NCI-H2107 treated with DMSO at 0.1 percent for 48 hours (cell line): Measurements from ENCODE around the gene POPDC3.
"Not testable (repeated sequence)": the region's sequence is repeated elsewhere in the genome, so short reads cannot be mapped to it uniquely, and the experiment has no call there.

Experiments
- DNase-seq: peaks from one replicate; lab custom pipeline; 2025; ENCODE audit not compliant: unreplicated experiment; lab: John Stamatoyannopoulos, UW

Gene POPDC3

GRCh38 chr6:105196076-105196475 lies 16.3 kb upstream of the POPDC3 start:
- no peak for DNase-seq

DNA sequence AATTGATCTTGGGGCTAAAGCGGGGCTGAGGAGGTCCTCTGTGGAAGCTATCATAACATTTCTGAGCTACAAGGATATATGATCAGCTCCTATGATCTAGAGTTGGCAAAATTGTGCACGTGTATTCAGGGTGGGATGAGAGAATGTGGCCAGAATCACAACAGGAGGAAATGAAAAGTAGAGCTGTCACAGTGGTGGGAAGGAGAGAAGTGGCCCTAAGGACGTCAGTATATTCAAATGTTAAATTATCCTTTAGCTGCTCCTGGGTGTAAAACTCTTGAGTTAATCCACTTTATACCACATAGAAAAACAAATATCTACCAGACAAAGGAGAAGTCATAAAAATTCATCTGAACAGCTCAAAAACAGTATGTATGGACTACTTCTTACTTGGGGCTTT lies 14.8 kb upstream of the POPDC3 start:
- no peak for DNase-seq

DNA sequence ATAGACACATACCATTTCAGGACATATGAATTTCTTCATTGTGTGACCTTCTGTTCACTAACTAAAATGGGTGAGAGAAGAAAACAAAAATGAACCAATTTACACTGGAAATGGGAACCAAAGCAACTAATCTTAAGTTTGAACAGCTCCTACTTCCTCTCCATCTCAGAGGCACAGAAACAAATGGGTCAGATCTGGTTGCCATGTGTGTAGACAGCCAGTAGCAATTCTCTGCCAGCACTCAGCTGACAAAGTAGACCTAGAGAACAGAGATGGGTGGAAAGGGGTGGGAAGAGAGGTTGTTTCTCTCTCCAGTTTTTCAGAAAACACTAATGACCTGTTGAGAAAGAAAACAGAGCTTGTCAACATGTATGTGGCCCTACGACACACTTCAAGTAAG lies 14.3 kb upstream of the POPDC3 start:
- DNase-seq: no peak

DNA sequence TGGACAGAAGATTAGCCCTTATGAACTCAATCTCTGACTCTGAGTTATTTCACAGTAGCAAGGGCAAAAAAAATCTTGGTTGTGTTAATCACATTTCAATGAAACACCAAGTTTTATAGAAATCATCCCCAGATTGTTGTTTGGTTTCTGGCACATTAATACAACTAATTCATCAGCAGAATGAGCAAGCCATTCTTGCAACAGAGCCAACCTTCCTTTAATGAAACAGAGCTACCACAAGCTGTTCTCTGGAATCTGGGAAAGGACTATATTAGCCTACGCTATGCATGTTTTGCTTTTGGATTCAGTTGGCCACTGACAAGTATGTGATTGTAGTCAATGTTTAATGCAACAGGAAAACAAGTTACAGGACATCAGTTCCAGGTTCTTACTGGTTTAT lies 13.8 kb upstream of the POPDC3 start:
- DNase-seq: no peak

DNA sequence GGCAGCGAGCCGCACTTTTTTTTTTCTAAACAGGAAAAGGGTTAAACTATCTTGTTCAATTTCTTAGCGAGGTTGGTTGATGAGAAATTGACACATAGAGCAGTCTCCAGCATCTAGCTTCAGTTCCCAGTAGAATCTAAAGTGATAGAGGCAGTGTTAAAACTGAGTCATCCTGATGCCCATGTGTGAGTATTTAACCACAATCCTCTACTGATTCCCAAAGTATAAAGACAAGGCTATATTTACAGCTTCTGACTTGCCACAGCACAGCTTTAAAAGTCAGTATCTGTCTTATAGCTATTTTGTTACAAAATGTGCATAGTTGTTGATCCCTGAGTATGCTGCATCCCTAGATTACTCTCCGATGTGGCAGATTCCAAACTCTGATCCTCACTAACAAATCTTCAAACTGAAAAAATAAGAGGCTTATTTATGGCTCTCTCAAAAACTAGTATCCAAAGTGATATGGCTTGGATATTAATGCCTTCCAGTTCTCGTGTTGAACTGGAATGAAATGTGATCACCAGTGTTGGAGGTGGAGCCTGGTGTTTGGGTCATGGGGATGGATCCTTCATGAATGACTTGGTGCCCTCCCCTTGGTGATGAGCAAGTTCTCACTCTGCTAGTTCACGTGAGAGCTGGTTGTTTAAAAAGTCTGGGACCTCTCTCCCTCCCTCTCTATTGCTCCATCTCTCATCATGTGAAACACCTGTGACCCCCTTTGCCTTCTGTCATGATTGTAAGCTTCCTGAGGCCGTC lies 13.1 kb upstream of the POPDC3 start:
- no peak for DNase-seq

DNA sequence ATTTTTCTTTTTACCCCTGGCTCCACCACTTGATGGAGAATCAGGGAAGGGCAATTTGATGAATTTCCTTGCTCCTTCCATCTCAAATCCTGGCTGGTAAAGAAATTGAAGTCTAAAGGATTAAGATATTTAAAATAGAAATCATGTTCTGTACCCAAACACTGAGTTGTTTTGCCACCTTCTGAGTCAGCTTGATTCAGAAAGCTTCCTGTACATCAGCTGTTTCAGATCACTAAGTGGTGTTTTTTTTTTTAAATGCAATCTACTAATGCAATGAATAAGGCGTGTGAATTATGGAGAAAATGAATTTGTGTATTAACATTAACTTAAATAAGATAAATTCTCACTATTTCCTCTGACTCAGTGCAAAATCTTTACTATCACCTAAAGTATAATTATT lies 11.5 kb upstream of the POPDC3 start:
- no peak for DNase-seq

GRCh38 chr6:105189026-105189820 lies 9.4 kb upstream of the POPDC3 start:
- DNase-seq: no peak

- DNase-seq: no peak
Measured at GRCh38 chr6:105188251-105188650, 8.4 kb upstream of the POPDC3 start.

- DNase-seq: no peak
Measured at GRCh38 chr6:105186576-105186975, 6.8 kb upstream of the POPDC3 start.

GRCh38 chr6:105184921-105185320 lies 5.1 kb upstream of the POPDC3 start:
- DNase-seq: no peak

GRCh38 chr6:105181981-105182515 lies 2.2 kb upstream of the POPDC3 start:
- no peak for DNase-seq

- no peak for DNase-seq
Measured at GRCh38 chr6:105178636-105179035, 1.2 kb downstream of the POPDC3 start.

- DNase-seq: no peak
Measured at GRCh38 chr6:105178110-105178509, 1.7 kb downstream of the POPDC3 start.

DNA sequence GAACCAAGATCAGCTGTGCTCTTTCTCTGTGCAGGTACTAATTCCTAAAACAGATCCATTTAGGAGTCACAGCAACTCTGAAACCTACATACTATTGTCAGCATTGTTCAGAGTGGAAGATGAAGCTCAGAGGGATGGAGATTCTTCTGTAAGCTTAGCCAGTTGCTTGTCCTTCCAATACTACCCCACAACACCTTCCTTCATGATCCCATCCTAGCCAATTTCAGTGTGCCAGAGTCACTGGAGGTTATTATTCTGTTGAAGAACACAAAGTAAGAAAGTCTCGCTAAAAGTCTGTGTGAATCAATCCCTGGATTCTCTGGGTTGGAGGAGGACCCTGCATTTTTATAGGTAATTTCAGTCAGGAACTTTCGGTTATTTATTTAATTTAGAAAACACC lies 2.3 kb downstream of the POPDC3 start:
- no peak for DNase-seq

DNA sequence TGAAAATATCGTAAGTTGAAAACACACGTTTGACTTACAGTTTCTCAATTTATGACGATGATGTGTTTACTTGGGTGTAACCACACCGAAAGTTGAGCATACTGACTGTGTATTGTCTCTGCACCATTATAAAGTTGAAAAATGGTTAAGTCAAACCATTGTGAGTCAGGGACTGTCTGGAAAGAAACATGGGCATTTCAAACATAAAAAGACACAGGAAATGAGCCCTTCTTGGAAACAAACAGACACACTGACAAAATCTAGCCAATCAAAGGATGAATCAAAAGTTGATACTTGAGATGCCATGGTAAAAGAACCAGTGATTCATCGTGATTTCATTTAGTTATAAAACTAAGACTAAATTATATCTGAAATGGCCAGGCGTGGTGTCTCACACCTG lies 5.3 kb downstream of the POPDC3 start:
- DNase-seq: no peak

GRCh38 chr6:105172515-105172914 lies 7.3 kb downstream of the POPDC3 start:
- not testable (repeated sequence) for DNase-seq

GRCh38 chr6:105170059-105170458 lies 9.8 kb downstream of the POPDC3 start:
- no peak for DNase-seq

GRCh38 chr6:105167914-105168313 lies 11.9 kb downstream of the POPDC3 start:
- DNase-seq: no peak

GRCh38 chr6:105164418-105164817 lies 15.4 kb downstream of the POPDC3 start:
- no peak for DNase-seq

DNA sequence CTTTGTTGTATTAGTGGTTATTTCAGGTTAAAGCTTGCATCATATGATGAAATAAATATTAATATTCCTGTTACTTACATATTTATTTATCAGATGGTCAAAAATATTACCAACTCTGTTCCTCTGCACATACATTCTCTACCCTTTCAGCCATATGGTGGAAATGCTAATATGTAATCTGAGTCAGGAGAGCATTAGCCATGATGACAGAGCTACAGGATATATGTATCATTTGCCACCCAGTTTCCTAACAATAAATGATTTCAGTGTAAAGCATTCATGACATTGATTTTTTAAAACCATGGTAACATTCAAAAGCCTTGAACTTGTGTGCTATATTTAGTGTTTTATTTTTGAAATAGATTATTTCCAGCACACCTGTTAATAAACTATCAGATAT lies 16.6 kb downstream of the POPDC3 start:
- DNase-seq: no peak

- DNase-seq: no peak
Measured at GRCh38 chr6:105162377-105162776, 17.4 kb downstream of the POPDC3 start.

- no peak for DNase-seq
Measured at GRCh38 chr6:105161421-105161820, 18.4 kb downstream of the POPDC3 start.
